ENCODE measurements around the gene SATB2.

The SATB2 gene

GRCh38 chr2:199336546-199336945, 121.2 kb downstream of the SATB2 start:
- TF ChIP-seq CTCF (IDR thresholded peaks at IDR 0.05; ENCODE audit: low read depth, low read length, poor library complexity, severe bottlenecking) = no peak
- TF ChIP-seq EZH2phosphoT487 (IDR thresholded peaks at IDR 0.05; ENCODE audit: borderline replicate concordance, low read length) = no peak
- Histone ChIP-seq H3K27me3 (ENCODE audit: control insufficient read depth, low read length) (no peaks in the 10 kb centered on the region), H3K27ac (ENCODE audit: low read depth, low read length) (no peak overlapping the region)

GRCh38 chr2:199335502-199335901, 122.2 kb downstream of the SATB2 start:
- TF ChIP-seq EZH2phosphoT487 (IDR thresholded peaks at IDR 0.05; ENCODE audit: borderline replicate concordance, low read length) = no peak
- no peak for TF ChIP-seq CTCF (IDR thresholded peaks at IDR 0.05; ENCODE audit: low read depth, low read length, poor library complexity, severe bottlenecking)
- H3K79me2 ChIP-seq (ENCODE audit: control insufficient read depth, low read length) = no peaks in the 10 kb centered on the region
- H3K27ac ChIP-seq (ENCODE audit: low read depth, low read length) = no peak overlapping the region
- H3K4me3 ChIP-seq (ENCODE audit: low read length) = no peak overlapping the region
- no peaks in the 10 kb centered on the region for H4K20me1 ChIP-seq (ENCODE audit: control insufficient read depth, insufficient read depth, low read depth, low read length)
- H3K4me1 ChIP-seq (ENCODE audit: control insufficient read depth, low read length) = no peaks in the 10 kb centered on the region
- H3K4me2 ChIP-seq (ENCODE audit: low read length) = no peak overlapping the region
- no peaks in the 10 kb centered on the region for H3F3A ChIP-seq (ENCODE audit: control insufficient read depth, insufficient read depth)
- H3K27me3 ChIP-seq (ENCODE audit: control insufficient read depth, low read length) = no peaks in the 10 kb centered on the region
- no peaks in the 10 kb centered on the region for H3K36me3 ChIP-seq (ENCODE audit: control insufficient read depth, low read length)
- H3K9me3 ChIP-seq (ENCODE audit: control insufficient read depth, insufficient read depth, low read length) = no peaks in the 10 kb centered on the region
- H3K9me2 ChIP-seq (replicated peaks; ENCODE audit: control insufficient read depth, low read length) = no peaks in the 10 kb centered on the region

More at GRCh38 chr2:199336546-199336945, 121.2 kb downstream of the SATB2 start:
- H3K9me3 ChIP-seq (ENCODE audit: control insufficient read depth, insufficient read depth, low read length) = no peaks in the 10 kb centered on the region
- H3K4me2 ChIP-seq (ENCODE audit: low read length) = no peak overlapping the region
- no peak overlapping the region for H3K4me3 ChIP-seq (ENCODE audit: low read length)
- H3K79me2 ChIP-seq (ENCODE audit: control insufficient read depth, low read length) = no peaks in the 10 kb centered on the region
- H4K20me1 ChIP-seq (ENCODE audit: control insufficient read depth, insufficient read depth, low read depth, low read length) = no peaks in the 10 kb centered on the region
- H3K36me3 ChIP-seq (ENCODE audit: control insufficient read depth, low read length) = no peaks in the 10 kb centered on the region
- H3F3A ChIP-seq (ENCODE audit: control insufficient read depth, insufficient read depth) = no peaks in the 10 kb centered on the region
- no peaks in the 10 kb centered on the region for H3K4me1 ChIP-seq (ENCODE audit: control insufficient read depth, low read length)
- H3K9me2 ChIP-seq (replicated peaks; ENCODE audit: control insufficient read depth, low read length) = no peaks in the 10 kb centered on the region

- no peaks in the 10 kb centered on the region for H3K9me2 ChIP-seq (replicated peaks; ENCODE audit: control insufficient read depth, low read length)
- no peaks in the 10 kb centered on the region for H3K79me2 ChIP-seq (ENCODE audit: control insufficient read depth, low read length)
- H3K36me3 ChIP-seq (ENCODE audit: control insufficient read depth, low read length) = no peaks in the 10 kb centered on the region
- H3K4me3 ChIP-seq (ENCODE audit: low read length) = no peak overlapping the region
- no peaks in the 10 kb centered on the region for H3F3A ChIP-seq (ENCODE audit: control insufficient read depth, insufficient read depth)
- no peaks in the 10 kb centered on the region for H4K20me1 ChIP-seq (ENCODE audit: control insufficient read depth, insufficient read depth, low read depth, low read length)
- no peak overlapping the region for H3K4me2 ChIP-seq (ENCODE audit: low read length)
- no peak for TF ChIP-seq CTCF (IDR thresholded peaks at IDR 0.05; ENCODE audit: low read depth, low read length, poor library complexity, severe bottlenecking)
- TF ChIP-seq EZH2phosphoT487 (IDR thresholded peaks at IDR 0.05; ENCODE audit: borderline replicate concordance, low read length) = no peak
- no peak overlapping the region for H3K27ac ChIP-seq (ENCODE audit: low read depth, low read length)
- no peaks in the 10 kb centered on the region for H3K27me3 ChIP-seq (ENCODE audit: control insufficient read depth, low read length)
- no peaks in the 10 kb centered on the region for H3K4me1 ChIP-seq (ENCODE audit: control insufficient read depth, low read length)
- H3K9me3 ChIP-seq (ENCODE audit: control insufficient read depth, insufficient read depth, low read length) = no peaks in the 10 kb centered on the region
These were observed 128.3 kb downstream of the SATB2 start for GRCh38 chr2:199329466-199329865.

GRCh38 chr2:199329031-199329430, 128.7 kb downstream of the SATB2 start:
- Histone ChIP-seq H3K4me1 (ENCODE audit: control insufficient read depth, low read length) (no peaks in the 10 kb centered on the region), H3K4me2 (ENCODE audit: low read length) (no peak overlapping the region), H3K27ac (ENCODE audit: low read depth, low read length) (no peak overlapping the region), H3F3A (ENCODE audit: control insufficient read depth, insufficient read depth) (no peaks in the 10 kb centered on the region), H3K36me3 (ENCODE audit: control insufficient read depth, low read length) (no peaks in the 10 kb centered on the region), H4K20me1 (ENCODE audit: control insufficient read depth, insufficient read depth, low read depth, low read length) (no peaks in the 10 kb centered on the region), H3K9me3 (ENCODE audit: control insufficient read depth, insufficient read depth, low read length) (no peaks in the 10 kb centered on the region), H3K9me2 (replicated peaks; ENCODE audit: control insufficient read depth, low read length) (no peaks in the 10 kb centered on the region), H3K27me3 (ENCODE audit: control insufficient read depth, low read length) (no peaks in the 10 kb centered on the region), H3K79me2 (ENCODE audit: control insufficient read depth, low read length) (no peaks in the 10 kb centered on the region), H3K4me3 (ENCODE audit: low read length) (no peak overlapping the region)
- TF ChIP-seq EZH2phosphoT487 (IDR thresholded peaks at IDR 0.05; ENCODE audit: borderline replicate concordance, low read length) (no peak), CTCF (IDR thresholded peaks at IDR 0.05; ENCODE audit: low read depth, low read length, poor library complexity, severe bottlenecking) (no peak)
